Cardiac muscle cell (in vitro differentiated cells and primary cell): ENCODE measurements around the gene CPZ. TPM values are rescaled to one million over a fixed set of nuclear protein-coding genes. Genes with fewer than 3 reads are reported as not detected.

Experiments used
- DNase-seq, 2 donors: peaks; one replicate each; pipeline versions ENCODE4 v3.0.0 to v3.0.0-alpha.2; 2010 to 2017; ENCODE audit warnings: low read depth in 1 of 2, low spot score in 1 of 2
- H3K27ac ChIP-seq: fragments of 200-600 bp; sonication (generic); 2 replicates; pipeline ENCODE4 v1.5.1; 2016
- H3K27me3 ChIP-seq: fragments of 200-600 bp; sonication (generic); 2 replicates; pipeline ENCODE4 v1.6.0; 2016; ENCODE audit warnings: control low read depth
- H3K36me3 ChIP-seq: fragments of 200-600 bp; sonication (generic); 2 replicates; pipeline ENCODE4 v1.5.1; 2016; ENCODE audit warnings: control low read depth
- H3K4me1 ChIP-seq: fragments of 200-600 bp; sonication (generic); 2 replicates; pipeline ENCODE4 v1.8.1; 2017; ENCODE audit warnings: low read depth, mild to moderate bottlenecking, mixed run types
- H3K4me3 ChIP-seq: fragments of 200-600 bp; sonication (generic); 2 replicates; pipeline ENCODE4 v1.5.1; 2016; ENCODE audit warnings: mild to moderate bottlenecking
- H3K9me3 ChIP-seq: fragments of 200-600 bp; sonication (generic); 2 replicates; pipeline ENCODE4 v1.5.1; 2017; ENCODE audit warnings: low read depth, mild to moderate bottlenecking, control low read depth
- polyA plus RNA-seq: library from polyadenylated mRNA; unstranded; fragments of >200 nt; fragmentation: Nextera tagmentation; extraction: Ambion mirVana; gene quantifications from 2 replicates; pipeline ENCODE4 v1.2.1, GENCODE V29; 2016
- total RNA-seq: library from RNA; depleted of rRNA; stranded (reverse); fragments of >200 nt; gene quantifications from 2 replicates; pipeline ENCODE4 v1.2.3, GENCODE V29; 2016
- TF ChIP-seq, protein P1 (sequence below): IDR thresholded peaks from 2 replicates; pipeline ENCODE4 v1.5.1; 2012; ENCODE audit warnings: low read depth, mild to moderate bottlenecking, low read length

The CPZ gene
- total and polyA plus RNA-seq, 2 experiments from 2014 or later = 4.7 to 12.0 TPM

DNA sequence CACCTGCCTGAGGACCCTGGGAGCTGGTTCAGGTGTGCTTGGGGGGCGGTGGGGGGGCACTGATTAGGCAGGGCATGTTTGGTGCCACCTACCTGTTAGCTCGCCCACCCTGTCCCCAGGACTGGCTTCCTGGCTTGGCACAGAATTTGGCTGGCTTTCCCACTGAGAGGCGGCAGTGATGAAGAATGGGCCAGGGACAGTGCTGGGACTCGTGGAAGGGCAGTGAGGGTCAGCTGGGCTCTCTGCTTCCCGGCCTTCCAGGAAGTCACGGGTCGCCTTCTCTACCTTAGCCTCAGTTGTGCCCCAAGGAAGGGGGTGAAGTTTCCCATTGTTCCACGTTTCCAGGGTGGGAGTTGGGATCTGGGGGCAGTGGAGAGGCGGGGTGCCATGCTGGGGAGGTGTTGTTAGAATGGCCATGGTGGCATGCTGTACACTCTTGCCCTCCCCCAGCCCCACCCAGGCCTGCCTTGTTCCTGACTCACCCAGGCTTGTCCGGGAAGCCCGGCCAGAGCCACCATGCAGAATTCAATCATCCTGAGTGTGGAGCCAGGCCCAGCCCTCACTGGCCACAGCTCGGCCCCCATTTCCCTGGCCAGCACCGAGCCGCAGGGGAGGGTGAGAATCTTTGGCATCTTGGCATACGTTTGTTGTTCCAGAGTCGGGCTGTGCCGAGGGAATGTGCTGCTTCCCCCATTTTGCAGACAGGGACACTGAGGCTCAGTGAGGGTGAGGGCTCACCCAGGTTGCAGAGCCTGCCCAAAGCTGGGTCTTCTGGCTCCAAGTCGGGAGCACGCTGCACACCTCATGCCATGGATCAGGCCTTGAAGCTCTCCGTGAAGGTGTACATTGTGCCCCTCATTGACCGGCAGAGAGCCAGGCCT, 34.2 kb upstream of the CPZ start:
- DNase-seq = peak in 1 of 2 donors; percentile 9
- Histone ChIP-seq H3K4me1 (no peaks in the 10 kb centered on the region), H3K4me3 (no peak overlapping the region), H3K27ac (no peak overlapping the region), H3K27me3 (no peaks in the 10 kb centered on the region), H3K36me3 (no peaks in the 10 kb centered on the region), H3K9me3 (no peaks in the 10 kb centered on the region)
- TF ChIP-seq, protein P1, sequence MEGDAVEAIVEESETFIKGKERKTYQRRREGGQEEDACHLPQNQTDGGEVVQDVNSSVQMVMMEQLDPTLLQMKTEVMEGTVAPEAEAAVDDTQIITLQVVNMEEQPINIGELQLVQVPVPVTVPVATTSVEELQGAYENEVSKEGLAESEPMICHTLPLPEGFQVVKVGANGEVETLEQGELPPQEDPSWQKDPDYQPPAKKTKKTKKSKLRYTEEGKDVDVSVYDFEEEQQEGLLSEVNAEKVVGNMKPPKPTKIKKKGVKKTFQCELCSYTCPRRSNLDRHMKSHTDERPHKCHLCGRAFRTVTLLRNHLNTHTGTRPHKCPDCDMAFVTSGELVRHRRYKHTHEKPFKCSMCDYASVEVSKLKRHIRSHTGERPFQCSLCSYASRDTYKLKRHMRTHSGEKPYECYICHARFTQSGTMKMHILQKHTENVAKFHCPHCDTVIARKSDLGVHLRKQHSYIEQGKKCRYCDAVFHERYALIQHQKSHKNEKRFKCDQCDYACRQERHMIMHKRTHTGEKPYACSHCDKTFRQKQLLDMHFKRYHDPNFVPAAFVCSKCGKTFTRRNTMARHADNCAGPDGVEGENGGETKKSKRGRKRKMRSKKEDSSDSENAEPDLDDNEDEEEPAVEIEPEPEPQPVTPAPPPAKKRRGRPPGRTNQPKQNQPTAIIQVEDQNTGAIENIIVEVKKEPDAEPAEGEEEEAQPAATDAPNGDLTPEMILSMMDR = no peak

DNA sequence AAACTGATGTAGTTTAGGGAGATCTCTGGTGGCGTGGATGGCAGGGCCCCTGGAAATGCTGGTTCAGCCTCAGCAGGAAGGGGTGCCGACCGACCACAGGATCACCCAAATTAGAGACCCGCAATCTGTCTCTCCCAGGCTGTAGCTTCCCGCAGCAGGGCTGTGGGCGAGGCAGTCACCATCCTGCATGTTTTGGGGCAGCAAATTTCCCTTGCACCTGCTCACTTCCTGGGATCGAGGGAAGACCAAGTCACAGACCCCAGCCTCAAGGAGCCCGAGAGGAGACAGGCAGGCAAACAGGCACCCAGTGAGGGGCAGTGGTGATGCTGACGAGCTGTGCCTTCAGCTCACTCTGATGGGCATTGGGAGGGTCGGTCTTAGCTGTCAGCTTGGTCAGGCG, 33.6 kb upstream of the CPZ start:
- Histone ChIP-seq H3K9me3 (no peaks in the 10 kb centered on the region), H3K27ac (no peak overlapping the region), H3K4me3 (no peak overlapping the region), H3K36me3 (no peaks in the 10 kb centered on the region), H3K4me1 (no peaks in the 10 kb centered on the region), H3K27me3 (no peaks in the 10 kb centered on the region)
- no peak for DNase-seq
- TF ChIP-seq, protein P1 = no peak

DNA sequence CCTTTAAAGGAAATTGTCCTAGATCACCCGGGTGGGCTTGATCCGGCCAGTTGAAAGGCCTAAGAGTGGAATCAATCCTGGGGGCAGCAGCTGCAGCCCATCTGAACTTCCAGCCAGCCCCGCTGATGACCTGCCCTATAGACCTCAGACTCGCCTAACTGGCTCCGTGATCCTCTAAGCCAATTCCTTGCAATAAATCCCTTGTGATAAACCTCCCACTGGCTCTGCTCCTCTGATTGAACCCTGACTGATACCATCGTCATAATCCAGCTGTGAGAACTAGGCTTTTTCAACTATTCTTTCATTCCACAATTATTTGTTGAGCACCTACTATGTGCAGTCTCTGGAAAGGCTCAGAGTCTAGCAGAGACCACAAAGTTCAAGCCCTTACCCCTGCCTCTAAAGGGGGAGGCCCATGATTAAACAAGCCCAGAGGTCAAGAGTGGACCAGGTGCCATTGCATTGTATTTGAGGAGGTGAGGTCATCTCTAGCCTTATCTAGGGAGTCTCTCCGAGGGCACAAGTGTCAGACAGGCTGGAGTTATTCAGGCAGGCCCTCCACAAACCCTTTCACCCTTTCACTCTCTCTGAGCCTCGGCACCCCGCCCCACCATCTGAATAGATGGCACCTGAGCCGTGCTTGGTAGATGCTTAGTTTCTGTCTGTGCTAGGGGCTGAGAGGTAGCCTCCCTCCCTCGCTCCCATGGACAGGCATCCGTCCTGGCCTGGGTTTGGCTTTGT, 32.9 kb upstream of the CPZ start:
- H3K4me1 ChIP-seq = no peaks in the 10 kb centered on the region
- no peaks in the 10 kb centered on the region for H3K27me3 ChIP-seq
- H3K27ac ChIP-seq = no peak overlapping the region
- H3K36me3 ChIP-seq = no peaks in the 10 kb centered on the region
- TF ChIP-seq, protein P1 = no peak
- H3K4me3 ChIP-seq = no peak overlapping the region
- no peak for DNase-seq
- no peaks in the 10 kb centered on the region for H3K9me3 ChIP-seq

DNA sequence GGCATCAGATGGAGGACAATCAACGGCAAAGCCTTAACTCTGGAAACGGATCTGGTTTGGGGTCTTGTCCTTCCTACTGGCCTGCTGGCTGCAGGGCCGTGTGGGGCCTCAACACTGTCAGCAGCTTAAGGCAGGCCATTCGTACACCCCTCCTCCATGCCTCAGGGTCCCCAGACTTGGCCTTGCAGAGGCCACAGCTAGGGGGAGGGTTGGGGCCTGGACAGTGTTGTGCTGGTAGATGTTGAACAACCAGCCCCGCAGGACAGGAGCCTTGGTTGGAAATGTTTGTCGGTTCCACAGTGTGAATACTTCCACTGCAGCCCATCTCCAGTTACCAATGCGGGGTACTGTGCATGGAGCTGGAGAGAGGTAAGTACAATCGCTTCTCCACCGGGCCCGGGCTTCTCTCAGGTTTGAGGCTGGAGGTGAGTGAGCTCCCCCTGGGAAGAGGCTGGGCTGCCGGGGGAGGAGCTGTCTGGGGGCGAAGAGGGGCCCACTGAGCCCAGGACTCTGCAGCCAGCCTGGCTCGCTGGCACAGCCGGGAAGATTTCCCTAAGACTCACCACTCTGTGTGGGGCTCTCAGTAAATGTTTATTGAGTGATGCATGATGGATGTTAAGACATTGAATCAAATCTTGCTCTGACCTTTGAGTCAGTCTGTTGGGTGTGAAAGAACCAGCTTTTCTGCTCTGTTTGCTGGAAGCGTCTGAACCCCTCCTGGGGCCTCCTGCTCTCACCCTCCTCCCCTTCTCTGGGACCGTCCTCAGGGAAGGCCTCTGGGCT, 32.1 kb upstream of the CPZ start:
- DNase-seq = no peak
- TF ChIP-seq, protein P1 = no peak
- Histone ChIP-seq H3K27me3 (no peaks in the 10 kb centered on the region), H3K27ac (no peak overlapping the region), H3K36me3 (no peaks in the 10 kb centered on the region), H3K9me3 (no peaks in the 10 kb centered on the region), H3K4me1 (no peaks in the 10 kb centered on the region), H3K4me3 (no peak overlapping the region)

DNA sequence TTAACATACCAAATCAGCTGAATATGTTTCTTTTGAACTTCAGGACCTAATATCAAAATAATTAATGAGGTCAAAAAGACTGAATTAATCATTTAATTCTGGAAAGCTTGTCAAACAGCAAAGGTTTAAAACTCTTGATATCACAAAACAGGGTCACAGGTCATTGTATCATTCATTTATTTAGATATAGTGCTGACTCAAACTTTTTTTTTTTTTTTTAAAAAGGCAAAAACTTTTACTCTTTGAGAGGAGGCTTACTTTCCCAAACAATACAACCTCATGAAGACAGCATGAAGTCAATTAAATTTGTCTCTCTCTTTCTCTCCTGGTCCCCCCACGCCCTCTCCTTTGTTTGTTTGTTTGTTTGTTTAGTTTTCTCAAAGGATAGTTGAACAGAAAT, 28.0 kb upstream of the CPZ start:
- TF ChIP-seq, protein P1 = no peak
- H3K9me3 ChIP-seq = no peaks in the 10 kb centered on the region
- H3K27ac ChIP-seq = no peak overlapping the region

More for the DNA sequence above, 28.0 kb upstream of the CPZ start:
- DNase-seq = no peak
- no peak overlapping the region for H3K4me3 ChIP-seq
- H3K27me3 ChIP-seq = no peaks in the 10 kb centered on the region
- no peaks in the 10 kb centered on the region for H3K4me1 ChIP-seq
- H3K36me3 ChIP-seq = no peaks in the 10 kb centered on the region
